GM21576 (cell line): ENCODE data around the gene LRRC47.
"Not testable (repeated sequence)": the region's sequence is repeated elsewhere in the genome, so short reads cannot be mapped to it uniquely, and the experiment has no call there.

Experiments
- ATAC-seq: cut with Tn5 transposase; IDR thresholded peaks from one replicate; pipeline ENCODE4 v1.9.1; 2021; ENCODE audit warnings: mild to moderate bottlenecking, moderate library complexity; ENCODE audit not compliant: unreplicated experiment

LRRC47 gene

DNA sequence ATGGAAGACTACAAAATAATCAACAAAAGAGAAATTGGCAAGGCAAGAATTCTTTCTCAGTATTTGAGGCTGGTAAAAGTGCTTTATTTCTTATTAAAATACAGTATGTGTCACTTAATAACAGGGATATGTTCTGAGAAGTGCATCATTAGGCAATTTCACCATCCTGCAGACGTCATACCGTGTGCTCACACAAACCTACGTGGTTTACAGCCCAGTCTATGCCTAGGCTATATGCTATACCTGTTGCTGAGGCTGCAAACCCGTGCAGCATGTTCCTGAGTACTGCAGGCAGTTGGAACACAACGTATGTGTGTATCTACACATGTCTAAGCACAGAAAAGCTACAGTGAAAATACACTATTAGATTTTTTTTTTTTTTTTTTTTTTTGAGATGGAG, 46.8 kb downstream of the LRRC47 start:
- no peak for ATAC-seq

DNA sequence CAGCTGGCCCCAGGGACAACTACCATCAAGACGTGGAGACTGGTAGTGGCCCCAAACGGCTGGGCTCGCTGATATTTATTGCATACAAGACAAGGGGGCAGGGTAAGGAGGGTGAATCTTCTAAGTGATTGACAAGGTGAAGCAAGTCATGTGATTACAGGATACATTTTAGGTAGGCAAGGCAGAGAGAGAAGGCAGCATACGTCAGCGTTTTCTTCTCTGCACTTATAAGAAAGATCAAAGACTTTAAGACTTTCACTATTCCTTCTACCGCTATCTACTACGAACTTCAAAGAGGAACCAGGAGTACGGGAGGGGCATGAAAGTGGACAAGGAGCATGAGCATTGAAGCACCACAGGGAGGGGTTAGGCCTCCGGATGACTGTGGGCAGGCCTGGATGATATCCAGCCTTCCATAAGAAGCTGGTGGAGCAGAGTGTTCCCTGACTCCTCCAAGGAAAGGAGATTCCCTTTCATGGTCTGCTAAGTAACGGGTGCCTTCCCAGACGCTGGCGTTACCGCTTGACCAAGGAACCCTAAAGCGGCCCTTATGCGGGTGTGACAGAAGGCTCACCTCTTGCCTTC, 47.9 kb downstream of the LRRC47 start:
- ATAC-seq: not testable (repeated sequence)

DNA sequence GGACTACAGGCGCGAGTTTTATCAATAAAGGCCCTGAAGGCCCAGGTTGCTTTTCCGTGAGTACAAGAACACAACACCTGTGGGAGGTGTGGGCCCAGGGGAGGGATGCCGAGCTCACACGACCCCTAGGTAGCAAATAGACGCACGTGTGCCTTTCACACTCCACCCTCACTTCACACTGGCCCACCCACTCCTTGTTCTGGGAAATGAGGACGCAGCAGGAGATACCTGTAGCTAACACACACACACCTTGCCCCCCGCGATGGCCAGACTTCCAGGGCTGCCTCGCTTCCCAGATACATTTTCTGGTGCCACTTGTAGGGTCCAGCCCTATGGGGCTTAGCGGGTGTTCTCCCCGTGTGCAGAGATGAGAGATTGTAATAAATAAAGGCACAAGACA, 48.4 kb downstream of the LRRC47 start:
- no peak for ATAC-seq

DNA sequence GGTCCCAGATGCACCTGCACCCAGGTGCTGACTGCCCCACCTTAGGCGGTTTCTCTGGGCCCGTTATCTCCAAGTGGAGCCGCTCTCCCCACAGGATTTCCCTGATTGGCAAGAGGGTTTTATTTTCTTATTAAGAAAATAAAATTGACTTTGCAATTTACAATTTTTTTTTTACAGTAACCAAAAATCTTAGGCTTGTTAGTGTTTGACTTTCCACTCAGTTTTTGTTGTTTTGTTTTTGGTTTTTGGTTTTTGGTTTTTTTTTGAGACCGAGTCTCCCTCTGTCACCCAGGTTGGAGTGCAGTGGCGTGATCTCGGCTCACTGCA, 48.8 kb downstream of the LRRC47 start:
- ATAC-seq: no peak

DNA sequence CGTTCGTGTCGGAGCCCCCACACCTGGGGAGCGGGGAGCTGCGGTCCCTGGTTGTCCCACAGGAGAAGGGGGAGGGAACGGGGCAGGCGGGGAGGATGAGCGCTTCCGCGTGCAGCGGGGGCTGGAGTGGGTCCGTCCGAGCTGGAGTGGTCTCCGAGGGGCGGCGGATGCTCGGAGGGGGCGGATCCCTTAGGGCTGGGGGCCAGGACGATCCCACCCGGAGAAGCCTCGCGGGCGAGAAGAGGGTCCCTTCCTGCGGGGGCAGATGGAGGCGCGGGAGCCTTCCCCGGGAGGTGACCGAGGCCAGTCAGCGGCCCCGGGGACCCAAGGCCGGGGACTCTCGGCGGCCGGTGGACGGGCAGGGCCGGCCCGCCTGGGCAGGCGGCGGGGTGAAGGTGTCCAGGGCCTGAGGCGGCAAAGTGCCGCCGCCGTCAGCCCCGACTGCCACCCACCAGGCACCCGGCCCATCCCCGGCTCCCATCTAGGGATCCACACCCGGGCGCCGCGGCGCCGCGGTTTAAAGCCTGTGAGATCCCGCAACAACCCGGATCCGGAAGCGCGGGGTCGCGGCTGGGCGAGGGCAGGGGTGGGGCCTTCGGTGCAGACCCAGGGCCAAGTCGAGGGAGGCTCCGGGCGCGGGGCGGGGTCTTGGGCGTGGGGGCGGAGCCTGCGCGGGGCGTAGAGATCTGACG, 49.3 kb downstream of the LRRC47 start:
- peak; percentile 72 for ATAC-seq

DNA sequence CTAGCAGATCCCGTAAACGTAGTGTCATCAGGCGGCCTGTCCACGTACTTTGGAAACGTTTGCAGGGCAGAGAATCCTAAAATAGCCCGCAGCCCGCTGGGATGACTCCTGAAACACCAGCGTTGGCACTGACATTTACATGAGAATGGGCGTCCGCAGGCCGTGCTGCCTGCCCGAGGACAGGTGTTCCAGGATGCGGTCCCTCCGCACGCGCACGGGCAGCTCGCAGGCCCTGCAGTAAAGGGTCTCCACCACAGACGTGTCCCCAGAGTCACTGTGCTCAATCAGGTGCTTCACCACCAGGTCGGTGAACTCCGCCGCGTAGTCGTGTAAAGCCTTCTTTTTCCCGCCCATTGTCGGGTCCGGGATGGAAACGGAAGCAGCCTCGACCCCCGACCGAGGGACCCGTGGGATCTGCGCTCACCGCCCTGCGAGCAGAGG, 49.9 kb downstream of the LRRC47 start:
- ATAC-seq: no peak

DNA sequence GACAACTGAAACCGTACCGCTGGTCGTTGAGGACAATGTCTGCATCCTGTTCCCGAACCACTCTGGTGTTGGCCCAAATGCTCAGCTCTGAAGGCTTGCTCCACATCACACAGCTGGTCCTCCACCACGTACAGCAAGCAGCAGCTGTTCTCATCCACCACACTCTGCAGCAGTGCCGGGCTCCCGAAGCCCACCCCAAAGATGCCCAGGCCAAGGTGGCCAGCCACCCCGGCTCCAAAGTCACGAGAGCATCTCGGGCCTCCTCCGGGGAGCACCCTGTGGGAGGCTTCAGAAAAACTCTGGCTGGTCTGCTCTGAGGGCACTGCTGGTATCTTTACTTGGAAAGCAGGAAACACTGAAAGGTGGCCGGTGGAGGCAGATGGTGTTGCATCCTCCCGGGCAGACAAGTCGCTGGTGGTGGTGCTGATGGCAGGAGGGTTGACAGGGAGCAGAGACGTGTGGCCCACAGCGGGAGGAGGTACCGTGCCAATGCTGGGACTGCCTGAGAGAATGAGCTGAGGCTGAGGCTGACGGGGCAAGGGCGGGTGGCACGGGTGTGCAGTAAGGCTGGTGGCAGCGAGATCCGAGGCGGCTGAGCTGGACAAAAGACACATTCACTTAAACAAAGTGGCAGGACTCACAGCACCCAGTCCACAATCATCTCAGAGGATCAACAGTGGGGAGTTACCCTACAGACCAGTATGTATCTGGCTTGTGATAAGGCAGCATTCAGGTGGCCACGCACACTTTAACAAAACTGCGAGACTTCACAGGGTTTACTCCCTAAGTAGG, 50.5 kb downstream of the LRRC47 start:
- no peak for ATAC-seq

DNA sequence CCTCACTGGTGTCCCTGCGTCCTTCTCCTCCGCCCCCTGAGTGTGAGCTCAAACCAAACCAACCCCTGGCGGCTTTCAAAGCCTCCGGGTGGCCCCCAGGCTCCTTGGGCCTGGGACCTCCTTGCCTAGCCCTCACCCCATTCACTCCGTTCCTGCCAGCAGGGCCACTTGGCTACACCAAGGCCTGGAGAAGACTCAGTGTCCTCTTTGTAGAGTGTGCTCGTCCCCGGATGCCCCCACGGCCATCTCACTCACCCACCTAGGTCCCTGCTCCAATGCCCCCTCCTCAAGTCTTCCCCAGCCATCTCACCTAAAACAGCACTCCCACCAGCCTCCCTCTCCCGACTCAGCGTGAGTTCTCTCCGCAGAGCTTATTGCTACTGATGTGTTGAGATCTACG, 51.2 kb downstream of the LRRC47 start:
- ATAC-seq: no peak

DNA sequence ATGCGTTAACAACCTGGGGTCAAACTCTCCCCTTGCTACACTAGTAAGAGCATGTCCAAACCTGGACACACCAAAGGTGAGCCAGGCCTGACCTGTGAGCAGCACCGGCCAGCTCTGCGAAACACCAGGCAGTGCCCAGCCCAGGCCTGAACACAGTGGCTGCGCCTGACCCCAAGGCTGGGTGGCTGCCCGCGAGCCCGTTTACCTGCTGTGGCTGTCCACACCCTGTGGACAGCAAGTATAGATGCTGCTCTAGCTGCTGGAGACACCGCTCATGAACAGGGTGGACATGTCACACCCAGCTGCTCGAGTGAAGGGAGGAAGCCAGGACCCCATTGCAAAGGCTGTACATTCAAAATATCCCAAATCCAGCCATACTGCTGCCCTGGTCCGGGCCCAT, 51.7 kb downstream of the LRRC47 start:
- ATAC-seq: no peak

DNA sequence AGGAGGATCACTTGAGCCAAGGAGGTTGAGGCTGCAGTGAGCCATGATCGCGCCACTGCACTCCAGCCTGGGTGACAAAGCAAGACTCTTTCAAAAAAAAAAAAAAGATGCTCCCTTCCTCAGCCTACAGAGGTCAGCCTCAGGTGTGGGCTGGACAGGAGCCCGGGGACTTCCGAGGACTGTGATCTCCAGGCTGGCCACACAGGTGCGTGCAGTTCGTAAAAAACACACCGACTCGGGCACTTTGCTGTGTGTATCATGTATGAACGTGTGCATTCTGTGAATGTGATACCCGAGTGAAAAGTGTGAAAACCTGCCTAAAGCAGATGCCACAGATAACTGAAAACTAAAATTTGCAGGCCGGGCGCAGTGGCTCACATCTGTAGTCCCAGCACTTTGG, 52.5 kb downstream of the LRRC47 start:
- no peak for ATAC-seq

DNA sequence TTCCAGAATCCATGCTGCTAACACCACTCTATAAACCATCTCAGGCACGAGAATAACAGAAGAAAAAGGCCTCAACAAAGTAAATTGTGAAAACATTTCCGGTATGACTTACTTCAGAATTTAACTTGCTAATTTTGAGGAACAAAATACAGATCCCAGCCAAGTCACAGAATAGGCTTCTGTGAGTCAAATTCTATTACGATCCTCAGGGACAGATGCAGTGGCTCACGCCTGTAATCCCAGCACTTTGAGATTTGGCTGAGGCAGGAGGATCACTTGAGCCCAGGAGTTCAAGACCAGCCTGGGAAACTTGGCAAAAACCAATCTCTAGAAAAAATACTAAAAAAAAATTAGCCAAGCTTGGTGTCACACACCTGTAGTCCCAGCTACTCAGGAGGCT, 52.9 kb downstream of the LRRC47 start:
- no peak for ATAC-seq

DNA sequence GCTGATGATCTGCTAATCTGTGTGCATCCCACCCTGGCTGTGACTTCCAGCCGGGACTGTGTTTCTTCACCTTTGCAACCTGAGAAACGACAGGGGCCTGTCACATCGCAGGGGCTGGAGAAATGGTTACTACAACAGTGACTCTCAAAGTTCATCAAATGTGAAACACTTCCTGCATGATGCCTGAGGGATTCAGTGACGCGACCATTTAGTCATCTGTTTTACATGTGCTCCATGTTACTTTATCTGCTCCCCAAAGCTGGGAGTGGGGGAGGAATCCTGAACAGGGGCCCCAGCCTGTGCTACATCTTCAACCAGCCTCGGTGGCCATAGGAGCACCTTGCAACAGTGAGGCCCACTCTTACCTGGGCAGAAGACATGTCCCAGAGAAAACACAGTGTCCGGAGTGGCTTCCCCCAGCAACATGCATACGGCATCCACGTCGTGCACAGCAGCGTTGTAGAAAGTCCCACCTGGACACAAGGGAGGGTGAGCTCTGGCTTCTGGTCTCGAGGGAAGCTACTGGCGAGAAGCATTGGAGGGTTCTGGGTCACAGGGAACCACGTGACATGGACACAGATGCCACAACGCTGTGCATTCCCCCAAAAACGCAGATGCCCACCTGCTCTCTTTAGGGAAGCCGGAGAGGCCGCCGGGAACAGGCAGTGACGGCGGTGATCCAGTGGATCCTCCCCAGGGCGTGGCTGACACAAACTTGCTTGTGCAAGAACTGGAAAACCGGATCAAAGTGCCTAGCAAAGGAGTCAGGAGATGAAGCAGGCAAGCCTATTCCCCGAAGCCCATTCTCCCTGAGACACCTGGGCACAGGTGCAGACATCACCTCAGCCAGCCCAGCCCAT, 53.6 kb downstream of the LRRC47 start:
- no peak for ATAC-seq

DNA sequence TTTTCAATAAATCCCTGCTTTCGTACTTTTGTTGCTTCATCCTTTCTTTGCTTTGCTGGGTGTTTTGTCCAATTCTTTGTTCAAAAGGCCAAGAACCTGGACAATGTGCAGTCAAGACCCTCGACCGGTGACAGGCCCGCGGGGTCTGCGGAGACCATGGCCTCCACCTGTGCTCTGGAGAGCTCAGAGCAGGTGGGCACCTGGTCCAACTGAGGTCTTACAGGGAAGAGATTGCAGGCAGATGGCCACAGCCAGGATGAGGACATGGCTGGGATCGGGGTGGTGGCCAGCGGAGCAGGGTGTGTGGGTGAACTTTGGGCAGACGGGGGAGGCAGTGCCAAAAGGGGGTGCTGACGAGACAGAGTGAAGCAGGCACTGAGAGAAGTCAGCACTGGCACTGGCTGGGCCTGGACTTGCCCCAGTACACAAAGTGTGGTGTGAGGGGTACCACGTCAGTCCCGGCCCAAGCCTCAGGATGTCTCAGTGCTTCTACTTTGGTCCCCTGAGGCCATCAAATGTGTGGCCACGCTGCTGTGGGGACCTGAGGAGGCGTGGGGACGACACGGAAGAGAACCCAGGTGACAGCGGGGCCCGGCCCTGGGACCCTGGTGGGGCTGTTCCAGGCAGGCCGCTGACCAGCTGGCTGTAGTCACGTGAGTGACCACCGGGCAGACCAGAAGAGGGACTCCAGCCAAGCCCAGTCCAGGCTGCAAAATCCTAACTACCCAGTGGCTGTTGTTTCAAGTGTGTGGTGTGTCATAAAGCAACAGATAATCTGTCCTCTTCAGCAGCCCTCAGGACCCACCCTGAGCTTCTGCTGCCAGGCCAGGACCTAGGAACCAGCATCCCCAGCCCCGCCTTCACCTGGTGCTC, 54.5 kb downstream of the LRRC47 start:
- ATAC-seq: no peak

DNA sequence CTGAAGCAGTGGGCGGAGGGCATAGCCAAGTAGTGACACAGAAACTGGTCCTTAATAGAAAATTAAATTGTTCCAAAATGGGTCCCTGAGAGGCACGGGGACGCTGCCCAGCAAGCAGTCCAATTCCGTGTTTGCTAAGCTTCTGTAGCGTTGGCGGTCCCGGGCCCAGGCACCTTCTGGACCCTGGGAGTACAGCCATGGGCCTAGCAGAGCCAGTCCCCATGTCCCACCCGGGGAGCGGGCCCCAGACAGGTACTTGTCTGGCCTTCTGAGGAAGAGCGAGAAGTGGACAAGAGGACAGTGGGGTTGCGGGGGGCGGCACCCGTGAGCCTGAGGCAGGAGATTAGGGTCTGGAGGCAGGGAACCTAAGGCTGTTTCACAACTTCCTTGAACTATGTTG, 55.5 kb downstream of the LRRC47 start:
- no peak for ATAC-seq

DNA sequence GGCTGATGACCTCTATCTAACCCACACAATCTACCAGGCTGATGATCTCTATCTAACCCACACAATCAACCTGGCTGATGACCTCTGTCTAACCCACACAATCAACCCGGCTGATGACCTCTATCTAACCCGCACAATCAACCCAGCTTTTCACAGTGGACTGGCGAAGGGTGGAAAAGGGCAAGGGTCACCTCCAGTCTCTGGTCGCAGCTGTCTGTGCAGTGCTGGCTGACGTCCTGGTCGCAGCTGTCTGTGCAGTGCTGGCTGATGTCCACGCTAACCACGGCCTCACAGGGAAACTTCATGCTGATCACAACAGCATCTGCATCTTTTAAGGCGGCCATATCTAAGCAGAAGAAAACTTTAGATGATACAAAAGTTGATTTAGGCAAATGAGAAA, 56.3 kb downstream of the LRRC47 start:
- ATAC-seq: no peak

DNA sequence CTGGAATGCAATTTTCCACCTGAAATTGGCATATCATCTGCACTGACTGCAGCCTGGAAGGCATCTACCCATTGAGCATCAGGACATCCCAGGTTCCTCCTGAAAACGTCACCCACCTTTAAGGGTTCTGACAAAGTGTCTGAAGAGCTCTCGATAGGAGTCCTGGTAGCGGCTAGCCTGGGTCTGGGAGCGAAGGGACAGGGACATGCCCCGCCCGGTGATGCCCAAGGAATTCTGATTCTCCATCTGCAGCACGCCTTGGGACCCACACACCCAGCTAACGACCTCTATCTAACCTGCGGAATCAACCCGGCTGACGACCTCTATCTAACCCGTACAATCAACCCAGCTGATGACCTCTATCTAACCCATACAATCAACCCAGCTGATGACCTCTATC, 57.4 kb downstream of the LRRC47 start:
- ATAC-seq: no peak

DNA sequence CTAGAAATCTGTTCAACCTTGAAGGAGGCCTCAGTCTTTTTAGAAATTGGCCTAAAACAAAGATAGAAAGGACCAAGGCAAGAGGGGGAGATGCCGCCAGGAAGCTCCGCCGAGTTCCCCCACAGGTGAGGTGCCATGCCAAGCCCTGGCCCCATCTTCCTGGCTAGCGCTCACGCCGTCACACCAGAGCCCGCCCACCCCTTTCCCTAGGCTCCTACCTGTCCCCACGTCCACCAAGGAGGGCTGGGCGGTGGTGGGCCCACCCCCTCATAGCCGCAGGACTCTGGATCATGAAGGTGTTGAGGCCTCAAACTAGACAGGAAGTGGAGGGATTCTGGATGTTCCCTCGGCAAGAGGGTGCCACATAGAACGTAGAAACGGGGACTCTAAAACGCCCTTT, 59.6 kb downstream of the LRRC47 start:
- ATAC-seq: no peak

DNA sequence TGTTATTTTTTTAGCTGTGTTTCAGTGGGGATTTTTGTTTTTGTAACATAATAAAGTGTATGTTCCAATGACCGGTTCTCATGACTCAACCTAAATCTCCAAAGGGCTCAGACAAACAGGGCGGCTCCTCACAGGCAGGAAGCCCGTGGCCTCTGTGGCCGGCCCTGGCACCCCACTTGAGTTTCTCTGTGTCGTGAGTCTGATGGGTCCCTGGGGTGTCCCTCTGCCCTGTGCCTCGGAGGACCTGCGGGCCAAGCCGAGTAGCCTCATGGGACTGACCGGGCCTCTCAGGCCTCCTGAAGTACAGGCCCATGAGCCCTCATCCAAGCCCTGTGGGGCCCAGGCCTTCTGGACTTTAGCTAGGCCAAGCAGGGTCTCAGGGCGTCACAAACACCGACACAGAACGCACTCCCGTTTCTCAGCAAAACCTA, 60.2 kb downstream of the LRRC47 start:
- ATAC-seq: no peak

DNA sequence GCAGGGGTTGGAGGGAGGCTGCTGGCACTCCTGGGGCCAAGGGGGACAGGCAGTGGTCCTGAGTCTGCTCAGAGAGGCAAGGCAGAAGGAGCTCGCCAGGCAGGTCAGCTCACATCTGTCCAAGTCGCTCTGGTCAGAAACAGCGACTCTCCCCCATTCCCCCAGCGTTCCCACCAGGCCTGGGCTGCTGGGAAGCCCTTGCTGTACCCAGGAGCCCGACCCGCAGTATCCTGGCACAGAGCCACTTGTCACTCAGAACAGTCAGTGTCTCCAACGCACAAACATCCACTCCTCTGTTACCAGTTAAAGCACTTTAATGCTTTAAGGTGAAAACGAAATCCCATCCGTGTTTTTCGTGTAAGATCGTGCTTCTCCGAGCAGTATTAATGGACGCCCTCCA, 60.6 kb downstream of the LRRC47 start:
- ATAC-seq: no peak

DNA sequence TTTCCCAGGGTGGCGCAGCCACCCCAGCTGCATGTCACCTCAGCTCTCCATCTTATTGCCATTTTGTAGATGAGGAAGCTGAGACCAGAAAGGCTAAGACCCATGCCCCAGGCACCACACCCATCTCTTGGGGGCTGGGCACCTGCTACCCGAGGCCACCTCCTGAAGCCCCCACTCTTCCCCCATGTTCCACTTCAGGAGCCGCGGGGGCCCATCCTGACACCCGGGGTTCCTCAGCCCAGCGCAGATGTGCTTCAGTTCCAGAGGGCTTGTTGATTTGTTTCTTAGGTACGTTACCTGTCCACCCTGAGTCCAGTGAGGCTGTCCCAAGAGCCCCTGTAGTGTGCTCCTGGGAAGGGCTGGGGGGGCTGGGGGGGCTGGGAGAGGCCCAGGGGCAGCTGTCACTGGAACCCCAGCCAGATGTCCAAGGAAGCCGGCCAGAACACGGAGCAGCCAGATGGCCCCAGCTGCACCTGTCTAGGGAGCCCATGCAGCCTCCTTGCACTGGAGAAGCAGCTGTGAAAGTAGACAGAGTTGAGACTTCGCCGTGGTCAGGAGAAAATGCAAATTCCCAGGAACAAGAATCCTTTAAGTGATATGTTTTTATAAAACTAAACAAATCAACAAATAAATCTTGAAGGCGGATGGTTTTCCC, 61.1 kb downstream of the LRRC47 start:
- no peak for ATAC-seq
